Gastroesophageal sphincter (tissue), 3 donors: ENCODE measurements around the gene MAPK14.

Source experiments
- POLR2AphosphoS5 ChIP-seq: sonication (generic); formaldehyde crosslinking; IDR thresholded peaks from one replicate; pipeline ENCODE4 v1.6.1; 2017; ENCODE audit warnings: antibody characterized with exemption
- TF ChIP-seq, protein P1 (sequence below), 4 experiments: fragments of 200-600 bp in 2 of 4; fragments of 450-650 bp in 2 of 4; sonication (generic) in 1 of 4; IDR thresholded peaks; one replicate each; pipeline ENCODE4 v1.5.1; 2017 to 2019; ENCODE audit warnings: antibody characterized with exemption in 4 of 4, mild to moderate bottlenecking in 2 of 4, moderate library complexity in 2 of 4

GRCh38 chr6:35984701-35985100, 42.9 kb upstream of the MAPK14 start:
- TF ChIP-seq, protein P1, sequence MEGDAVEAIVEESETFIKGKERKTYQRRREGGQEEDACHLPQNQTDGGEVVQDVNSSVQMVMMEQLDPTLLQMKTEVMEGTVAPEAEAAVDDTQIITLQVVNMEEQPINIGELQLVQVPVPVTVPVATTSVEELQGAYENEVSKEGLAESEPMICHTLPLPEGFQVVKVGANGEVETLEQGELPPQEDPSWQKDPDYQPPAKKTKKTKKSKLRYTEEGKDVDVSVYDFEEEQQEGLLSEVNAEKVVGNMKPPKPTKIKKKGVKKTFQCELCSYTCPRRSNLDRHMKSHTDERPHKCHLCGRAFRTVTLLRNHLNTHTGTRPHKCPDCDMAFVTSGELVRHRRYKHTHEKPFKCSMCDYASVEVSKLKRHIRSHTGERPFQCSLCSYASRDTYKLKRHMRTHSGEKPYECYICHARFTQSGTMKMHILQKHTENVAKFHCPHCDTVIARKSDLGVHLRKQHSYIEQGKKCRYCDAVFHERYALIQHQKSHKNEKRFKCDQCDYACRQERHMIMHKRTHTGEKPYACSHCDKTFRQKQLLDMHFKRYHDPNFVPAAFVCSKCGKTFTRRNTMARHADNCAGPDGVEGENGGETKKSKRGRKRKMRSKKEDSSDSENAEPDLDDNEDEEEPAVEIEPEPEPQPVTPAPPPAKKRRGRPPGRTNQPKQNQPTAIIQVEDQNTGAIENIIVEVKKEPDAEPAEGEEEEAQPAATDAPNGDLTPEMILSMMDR (IDR thresholded peaks at IDR 0.05) = no peak
- TF ChIP-seq POLR2AphosphoS5 = no peak
